ENCODE measurements around the gene HDGFL3.

HDGFL3 gene

DNA sequence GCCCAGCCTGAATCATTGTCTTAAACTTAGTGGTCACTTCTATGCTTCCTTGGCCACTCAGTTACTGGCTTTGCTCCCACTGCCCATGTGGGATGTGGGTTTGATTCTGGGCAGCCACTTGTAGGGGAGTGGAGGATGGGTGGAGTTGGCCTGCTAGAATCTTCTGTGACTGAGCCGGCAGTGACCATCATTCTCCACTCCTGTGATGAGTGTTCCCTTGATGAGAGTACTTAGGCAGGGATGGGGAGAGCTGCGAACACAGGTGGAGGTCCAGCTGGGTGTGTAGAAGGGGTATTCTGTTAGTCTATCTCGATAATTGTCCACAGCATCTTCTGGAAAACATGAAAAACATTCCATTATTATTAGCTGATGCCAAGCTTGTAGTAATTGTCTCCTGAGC is 92.2 kb downstream of the HDGFL3 start:
- H3K4me1 ChIP-seq (ENCODE audit: control insufficient read depth, low read depth, low read length): no peaks in the 10 kb centered on the region
- no peak overlapping the region for H3K56ac ChIP-seq (ENCODE audit: low read length)
- H3K27ac ChIP-seq (ENCODE audit: low read depth, low read length): no peak overlapping the region
- H2BK120ac ChIP-seq (ENCODE audit: low read depth, low read length): no peak overlapping the region
- no peak overlapping the region for H3K4ac ChIP-seq (ENCODE audit: low read depth, low read length)
- H3K4me2 ChIP-seq (ENCODE audit: low read length): no peak overlapping the region
- no peaks in the 10 kb centered on the region for H3K36me3 ChIP-seq (ENCODE audit: control insufficient read depth, insufficient read depth, low read length)
- no peak overlapping the region for H4K8ac ChIP-seq (ENCODE audit: low read depth, low read length)
- WGBS (ENCODE audit: extremely low coverage, insufficient coverage, low lambda C conversion rate): no CpG with 5 or more reads among the region's 3 CpGs
- H3K79me2 ChIP-seq (ENCODE audit: control insufficient read depth, insufficient read depth, low read length): no peaks in the 10 kb centered on the region
- no peak overlapping the region for H4K5ac ChIP-seq (ENCODE audit: low read length)
- no peak overlapping the region for H2BK5ac ChIP-seq (ENCODE audit: low read length)
- H3K79me1 ChIP-seq (ENCODE audit: low read length): no peaks in the 10 kb centered on the region
- no peaks in the 10 kb centered on the region for H3K27me3 ChIP-seq (ENCODE audit: insufficient read depth, low read length, poor library complexity)
- H3K9ac ChIP-seq (ENCODE audit: low read length): no peak overlapping the region
- no peak overlapping the region for H3K23ac ChIP-seq (ENCODE audit: low read length)
- H3K4me3 ChIP-seq (ENCODE audit: low read length): no peak overlapping the region
- H3K18ac ChIP-seq (ENCODE audit: low read length): no peak overlapping the region
- H2BK15ac ChIP-seq (replicated peaks; ENCODE audit: low read depth): no peak overlapping the region
- no peak overlapping the region for H2AK5ac ChIP-seq (ENCODE audit: low read length)
- DNase-seq: no peak

DNA sequence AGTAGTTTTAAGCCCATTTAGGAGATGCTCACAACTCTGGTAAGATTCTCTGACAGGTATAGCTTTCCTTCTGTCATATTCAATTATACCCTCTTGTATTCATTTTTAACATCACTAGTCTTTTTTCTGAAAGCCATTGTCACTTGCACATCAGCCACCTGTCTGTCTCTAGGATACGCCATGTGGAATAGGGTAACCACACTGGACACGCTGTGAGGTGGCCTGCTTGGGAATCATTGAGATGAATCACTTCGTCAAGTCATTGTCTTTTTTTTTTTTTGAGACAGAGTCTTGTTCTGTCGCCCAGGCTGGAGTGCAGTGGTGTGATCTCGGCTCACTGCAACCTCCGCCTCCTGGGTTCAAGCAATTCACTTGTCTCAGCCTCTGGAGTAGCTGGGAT is 92.8 kb downstream of the HDGFL3 start:
- Histone ChIP-seq H3K36me3 (ENCODE audit: control insufficient read depth, insufficient read depth, low read length) (no peaks in the 10 kb centered on the region), H3K79me1 (ENCODE audit: low read length) (no peaks in the 10 kb centered on the region), H3K27me3 (ENCODE audit: insufficient read depth, low read length, poor library complexity) (no peaks in the 10 kb centered on the region), H3K9ac (ENCODE audit: low read length) (no peak overlapping the region), H3K27ac (ENCODE audit: low read depth, low read length) (no peak overlapping the region), H4K5ac (ENCODE audit: low read length) (no peak overlapping the region), H3K56ac (ENCODE audit: low read length) (no peak overlapping the region), H2BK5ac (ENCODE audit: low read length) (no peak overlapping the region), H2AK5ac (ENCODE audit: low read length) (no peak overlapping the region), H3K4ac (ENCODE audit: low read depth, low read length) (no peak overlapping the region), H3K4me2 (ENCODE audit: low read length) (no peak overlapping the region), H2BK120ac (ENCODE audit: low read depth, low read length) (no peak overlapping the region), H2BK15ac (replicated peaks; ENCODE audit: low read depth) (no peak overlapping the region), H3K4me3 (ENCODE audit: low read length) (no peak overlapping the region), H3K79me2 (ENCODE audit: control insufficient read depth, insufficient read depth, low read length) (no peaks in the 10 kb centered on the region), H4K8ac (ENCODE audit: low read depth, low read length) (no peak overlapping the region), H3K18ac (ENCODE audit: low read length) (no peak overlapping the region), H3K23ac (ENCODE audit: low read length) (no peak overlapping the region), H3K4me1 (ENCODE audit: control insufficient read depth, low read depth, low read length) (no peaks in the 10 kb centered on the region)
- no peak for DNase-seq
- WGBS (ENCODE audit: extremely low coverage, insufficient coverage, low lambda C conversion rate): no CpG with 5 or more reads among the region's 6 CpGs

DNA sequence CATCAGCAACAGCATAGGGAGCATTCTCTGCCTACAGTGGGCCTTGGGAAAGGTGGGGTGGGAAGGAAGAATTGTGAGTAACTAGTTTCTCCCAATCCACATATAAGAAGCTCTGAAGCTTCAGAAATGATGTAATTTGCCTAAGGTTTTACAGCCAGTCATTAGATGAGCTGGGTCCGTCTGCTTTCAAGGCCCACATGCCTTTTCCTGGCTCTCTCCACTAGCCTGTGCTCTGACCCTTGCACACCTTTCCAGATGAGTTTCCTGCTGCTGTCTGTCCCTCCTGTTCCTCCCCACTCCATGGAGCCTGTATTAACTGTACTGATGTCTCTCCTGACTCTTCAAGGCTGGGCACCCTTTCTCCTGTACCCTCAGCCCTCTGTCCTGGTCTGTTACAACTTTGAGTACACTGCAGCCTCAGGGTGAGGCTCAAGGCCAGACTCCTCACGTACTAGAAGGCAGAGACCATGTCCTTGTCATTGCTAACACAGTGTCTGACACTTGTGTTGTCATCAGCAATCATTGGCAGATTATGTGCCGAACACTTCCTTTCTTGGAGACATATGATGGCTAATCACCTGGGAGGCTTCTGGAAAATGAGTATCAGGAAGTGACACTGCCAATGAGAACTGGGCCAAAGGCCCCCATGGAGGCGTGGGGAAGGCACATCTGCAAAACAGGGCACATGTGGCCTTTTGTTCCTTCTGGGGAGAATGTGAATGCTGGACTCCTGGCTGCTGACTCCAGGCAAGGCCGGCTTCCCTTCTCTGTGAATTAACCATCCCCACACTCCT is 93.5 kb downstream of the HDGFL3 start:
- Histone ChIP-seq H3K27ac (ENCODE audit: low read depth, low read length) (no peak overlapping the region), H3K79me1 (ENCODE audit: low read length) (no peaks in the 10 kb centered on the region), H3K9ac (ENCODE audit: low read length) (no peak overlapping the region), H3K23ac (ENCODE audit: low read length) (no peak overlapping the region), H3K36me3 (ENCODE audit: control insufficient read depth, insufficient read depth, low read length) (no peaks in the 10 kb centered on the region), H3K4me3 (ENCODE audit: low read length) (no peak overlapping the region), H3K4me1 (ENCODE audit: control insufficient read depth, low read depth, low read length) (no peaks in the 10 kb centered on the region), H2AK5ac (ENCODE audit: low read length) (no peak overlapping the region), H2BK15ac (replicated peaks; ENCODE audit: low read depth) (no peak overlapping the region), H2BK120ac (ENCODE audit: low read depth, low read length) (no peak overlapping the region), H2BK5ac (ENCODE audit: low read length) (no peak overlapping the region), H3K4me2 (ENCODE audit: low read length) (no peak overlapping the region), H4K5ac (ENCODE audit: low read length) (no peak overlapping the region), H3K27me3 (ENCODE audit: insufficient read depth, low read length, poor library complexity) (no peaks in the 10 kb centered on the region), H3K79me2 (ENCODE audit: control insufficient read depth, insufficient read depth, low read length) (no peaks in the 10 kb centered on the region), H3K18ac (ENCODE audit: low read length) (no peak overlapping the region), H3K56ac (ENCODE audit: low read length) (no peak overlapping the region), H4K8ac (ENCODE audit: low read depth, low read length) (no peak overlapping the region), H3K4ac (ENCODE audit: low read depth, low read length) (no peak overlapping the region)
- no peak for DNase-seq
- no CpG with 5 or more reads among the region's 5 CpGs for WGBS (ENCODE audit: extremely low coverage, insufficient coverage, low lambda C conversion rate)

DNA sequence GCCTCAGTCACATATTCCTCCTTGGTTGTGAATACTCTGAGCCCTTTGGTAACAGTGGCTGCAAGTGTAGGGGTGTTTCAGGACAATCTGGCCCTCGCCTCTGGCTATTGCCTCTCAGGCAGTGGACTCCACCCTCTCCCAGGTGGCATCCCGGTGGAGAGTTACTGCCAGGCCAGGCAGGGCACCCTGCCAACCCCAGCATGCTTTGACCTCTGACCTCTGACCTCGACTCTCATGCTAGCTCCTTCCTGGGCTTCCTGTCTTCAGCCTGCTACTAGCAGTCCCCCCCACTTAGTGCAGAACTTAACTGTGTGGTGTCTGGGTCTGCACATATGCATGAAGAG is 94.7 kb downstream of the HDGFL3 start:
- Histone ChIP-seq H4K8ac (ENCODE audit: low read depth, low read length) (no peak overlapping the region), H3K79me1 (ENCODE audit: low read length) (no peaks in the 10 kb centered on the region), H3K36me3 (ENCODE audit: control insufficient read depth, insufficient read depth, low read length) (no peaks in the 10 kb centered on the region), H2BK15ac (replicated peaks; ENCODE audit: low read depth) (no peak overlapping the region), H3K4me1 (ENCODE audit: control insufficient read depth, low read depth, low read length) (no peaks in the 10 kb centered on the region), H3K18ac (ENCODE audit: low read length) (no peak overlapping the region), H3K27ac (ENCODE audit: low read depth, low read length) (no peak overlapping the region), H3K23ac (ENCODE audit: low read length) (no peak overlapping the region), H3K56ac (ENCODE audit: low read length) (no peak overlapping the region), H3K27me3 (ENCODE audit: insufficient read depth, low read length, poor library complexity) (no peaks in the 10 kb centered on the region), H2BK5ac (ENCODE audit: low read length) (no peak overlapping the region), H3K79me2 (ENCODE audit: control insufficient read depth, insufficient read depth, low read length) (no peaks in the 10 kb centered on the region), H3K9ac (ENCODE audit: low read length) (no peak overlapping the region), H2BK120ac (ENCODE audit: low read depth, low read length) (no peak overlapping the region), H3K4ac (ENCODE audit: low read depth, low read length) (no peak overlapping the region), H3K4me2 (ENCODE audit: low read length) (no peak overlapping the region), H4K5ac (ENCODE audit: low read length) (no peak overlapping the region), H2AK5ac (ENCODE audit: low read length) (no peak overlapping the region), H3K4me3 (ENCODE audit: low read length) (no peak overlapping the region)
- DNase-seq: no peak
- WGBS (ENCODE audit: extremely low coverage, insufficient coverage, low lambda C conversion rate): no CpG with 5 or more reads among the region's 3 CpGs

DNA sequence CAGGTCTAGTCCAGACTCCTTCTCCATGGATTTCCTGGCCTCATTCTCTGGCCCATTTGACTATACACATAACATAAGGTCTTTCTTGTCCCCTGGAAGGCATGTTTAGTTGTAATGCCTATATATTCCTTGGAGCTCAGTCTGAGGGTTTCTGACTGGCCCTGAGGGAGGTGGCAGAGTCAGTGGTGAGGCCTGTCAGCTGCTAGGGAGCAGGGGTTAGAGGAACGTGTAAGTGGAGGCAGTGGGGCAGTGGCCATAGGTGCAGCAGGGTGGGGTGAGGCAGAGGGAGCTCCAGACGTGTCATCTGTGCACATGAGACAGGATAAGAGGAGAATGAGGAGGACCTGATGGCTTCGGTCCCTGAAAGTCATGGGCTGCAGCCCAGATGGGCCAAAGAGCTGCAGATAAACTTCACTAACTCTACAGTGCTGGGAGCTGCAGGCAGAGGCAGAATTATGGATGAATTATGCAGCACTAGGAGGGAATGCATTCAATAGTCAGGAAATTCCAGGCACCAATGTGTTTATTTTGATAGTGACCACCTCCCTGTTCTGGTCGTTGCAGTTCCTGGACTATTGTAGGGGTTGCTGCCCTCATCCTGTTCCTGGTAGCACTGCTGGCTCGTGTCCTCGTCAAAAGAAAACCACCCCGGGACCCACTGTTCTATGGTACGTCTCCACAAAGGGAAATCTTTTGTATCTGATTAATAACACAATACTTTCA is 95.2 kb downstream of the HDGFL3 start:
- no peak overlapping the region for H3K23ac ChIP-seq (ENCODE audit: low read length)
- no peaks in the 10 kb centered on the region for H3K27me3 ChIP-seq (ENCODE audit: insufficient read depth, low read length, poor library complexity)
- no peak overlapping the region for H3K4me3 ChIP-seq (ENCODE audit: low read length)
- no peak overlapping the region for H3K4me2 ChIP-seq (ENCODE audit: low read length)
- no peak overlapping the region for H2AK5ac ChIP-seq (ENCODE audit: low read length)
- no peak overlapping the region for H3K9ac ChIP-seq (ENCODE audit: low read length)
- WGBS (ENCODE audit: extremely low coverage, insufficient coverage, low lambda C conversion rate): no CpG with 5 or more reads among the region's 8 CpGs
- no peak overlapping the region for H3K18ac ChIP-seq (ENCODE audit: low read length)
- no peaks in the 10 kb centered on the region for H3K79me1 ChIP-seq (ENCODE audit: low read length)
- H3K56ac ChIP-seq (ENCODE audit: low read length): no peak overlapping the region
- no peak overlapping the region for H4K5ac ChIP-seq (ENCODE audit: low read length)
- no peaks in the 10 kb centered on the region for H3K36me3 ChIP-seq (ENCODE audit: control insufficient read depth, insufficient read depth, low read length)
- H3K4me1 ChIP-seq (ENCODE audit: control insufficient read depth, low read depth, low read length): no peaks in the 10 kb centered on the region
- no peak overlapping the region for H2BK15ac ChIP-seq (replicated peaks; ENCODE audit: low read depth)
- DNase-seq: no peak
- H3K27ac ChIP-seq (ENCODE audit: low read depth, low read length): no peak overlapping the region
- no peaks in the 10 kb centered on the region for H3K79me2 ChIP-seq (ENCODE audit: control insufficient read depth, insufficient read depth, low read length)
- no peak overlapping the region for H2BK120ac ChIP-seq (ENCODE audit: low read depth, low read length)
- no peak overlapping the region for H4K8ac ChIP-seq (ENCODE audit: low read depth, low read length)
- H2BK5ac ChIP-seq (ENCODE audit: low read length): no peak overlapping the region
- no peak overlapping the region for H3K4ac ChIP-seq (ENCODE audit: low read depth, low read length)
